Ascending aorta (tissue), 2 donors: ENCODE results near the gene AKAP7. TPM values are rescaled to one million over a fixed set of nuclear protein-coding genes. Genes with fewer than 3 reads are reported as not detected.

Experiments
- DNase-seq, 2 donors: peaks; one replicate each; pipeline ENCODE4 v3.0.0-alpha.2; 2019; ENCODE audit warnings: low spot score in 2 of 2
- H3K27ac ChIP-seq, 2 donors: fragments of 200-600 bp; sonication (generic); one replicate each; pipeline ENCODE4 v1.5.1; 2016 to 2017; ENCODE audit warnings: mild to moderate bottlenecking in 1 of 2
- H3K27me3 ChIP-seq: fragments of 200-600 bp; sonication (generic); one replicate; pipeline ENCODE4 v1.5.1; 2017
- H3K36me3 ChIP-seq, 2 donors: fragments of 200-600 bp; sonication (generic); one replicate each; pipeline ENCODE4 v1.5.1; 2016
- H3K4me1 ChIP-seq, 2 donors: fragments of 200-600 bp; sonication (generic); one replicate each; pipeline ENCODE4 v1.5.1; 2016 to 2017; ENCODE audit warnings: mild to moderate bottlenecking in 1 of 2
- H3K4me3 ChIP-seq, 2 donors: fragments of 200-600 bp; sonication (generic); one replicate each; pipeline ENCODE4 v1.5.1; 2016 to 2017; ENCODE audit warnings: mild to moderate bottlenecking in 1 of 2
- H3K9me3 ChIP-seq, 2 donors: fragments of 200-600 bp; sonication (generic); one replicate each; pipeline ENCODE4 v1.5.1; 2016
- CTCF ChIP-seq, 3 experiments: fragments of 200-600 bp in 2 of 3; fragments of 450-650 bp in 1 of 3; sonication (generic) in 2 of 3; IDR thresholded peaks; one replicate each; pipeline ENCODE4 v1.5.1; 2016 to 2019; ENCODE audit warnings: antibody characterized with exemption in 3 of 3, mild to moderate bottlenecking in 1 of 3, moderate library complexity in 1 of 3
- intact Hi-C: fragments of 100-400 bp; cut with DNase I; formaldehyde crosslinking; loops from one replicate; pipeline ENCODE4 v1.15.1; 2023
- total RNA-seq: library from RNA; depleted of rRNA; stranded (reverse); fragments of >200 nt; gene quantifications from one replicate; pipeline ENCODE4 v1.1.0, GENCODE V29; 2016

AKAP7 gene
- total RNA-seq, 1 donor from 2014 or later: 1.3 TPM

- no peaks in the 10 kb centered on the region for H3K9me3 ChIP-seq
- DNase-seq: peak in 1 of 2 donors; percentile 65
- TF ChIP-seq CTCF (IDR thresholded peaks at IDR 0.05): no peak
- H3K27ac ChIP-seq: no peak overlapping the region
- H3K4me3 ChIP-seq: no peak overlapping the region
- intact Hi-C loops: no loop called here
- H3K4me1 ChIP-seq: no peaks in the 10 kb centered on the region
- no peaks in the 10 kb centered on the region for H3K36me3 ChIP-seq
- H3K27me3 ChIP-seq: no peaks in the 10 kb centered on the region
Measured at GRCh38 chr6:131281471-131282270, 146.4 kb downstream of the AKAP7 start.

GRCh38 chr6:131282365-131282764, 147.1 kb downstream of the AKAP7 start:
- no peak for TF ChIP-seq CTCF (IDR thresholded peaks at IDR 0.05)
- Histone ChIP-seq H3K4me1 (no peaks in the 10 kb centered on the region), H3K36me3 (no peaks in the 10 kb centered on the region), H3K27ac (no peak overlapping the region), H3K9me3 (no peaks in the 10 kb centered on the region), H3K27me3 (no peaks in the 10 kb centered on the region), H3K4me3 (no peak overlapping the region)
- no peak for DNase-seq
- intact Hi-C loops: no loop called here

GRCh38 chr6:131283466-131284175, 148.4 kb downstream of the AKAP7 start:
- DNase-seq: no peak
- Histone ChIP-seq H3K9me3 (no peaks in the 10 kb centered on the region), H3K27me3 (no peaks in the 10 kb centered on the region), H3K4me1 (no peaks in the 10 kb centered on the region), H3K4me3 (no peak overlapping the region), H3K27ac (no peak overlapping the region), H3K36me3 (no peaks in the 10 kb centered on the region)
- TF ChIP-seq CTCF (IDR thresholded peaks at IDR 0.05): no peak
- intact Hi-C loops: no loop called here

GRCh38 chr6:131285548-131285947, 150.3 kb downstream of the AKAP7 start:
- H3K36me3 ChIP-seq: no peaks in the 10 kb centered on the region
- H3K4me1 ChIP-seq: no peaks in the 10 kb centered on the region
- no peaks in the 10 kb centered on the region for H3K27me3 ChIP-seq
- H3K4me3 ChIP-seq: no peak overlapping the region
- no peak overlapping the region for H3K27ac ChIP-seq
- intact Hi-C loops: no loop called here
- no peak for TF ChIP-seq CTCF (IDR thresholded peaks at IDR 0.05)
- DNase-seq: no peak
- H3K9me3 ChIP-seq: no peaks in the 10 kb centered on the region

GRCh38 chr6:131286469-131287040, 151.3 kb downstream of the AKAP7 start:
- no peak for TF ChIP-seq CTCF (IDR thresholded peaks at IDR 0.05)
- intact Hi-C loops: no loop called here
- DNase-seq: no peak
- H3K4me1 ChIP-seq: no peaks in the 10 kb centered on the region
- H3K27ac ChIP-seq: no peak overlapping the region
- no peaks in the 10 kb centered on the region for H3K9me3 ChIP-seq
- H3K4me3 ChIP-seq: no peak overlapping the region
- no peaks in the 10 kb centered on the region for H3K36me3 ChIP-seq
- no peaks in the 10 kb centered on the region for H3K27me3 ChIP-seq
